GM12878 (cell line): ENCODE results near the gene S1PR3.

Source experiments
- CBX5 ChIP-seq: sonication (generic); IDR thresholded peaks from 2 replicates; pipeline ENCODE4 v1.6.1; 2016; ENCODE audit warnings: low read depth, moderate library complexity, mild to moderate bottlenecking, inconsistent platforms
- HDAC6 ChIP-seq: fragments of 200-600 bp; sonication (generic); IDR thresholded peaks from one replicate; pipeline ENCODE4 v1.8.0; 2017; ENCODE audit warnings: antibody characterized with exemption; ENCODE audit not compliant: unreplicated experiment
- PAX5 ChIP-seq: IDR thresholded peaks from 2 replicates; pipeline ENCODE4 v1.6.1; 2011; ENCODE audit warnings: low read depth, low read length, borderline replicate concordance
- POLR2A ChIP-seq: IDR thresholded peaks from 2 replicates; pipeline ENCODE4 v1.6.1; 2011; ENCODE audit warnings: low read depth, mild to moderate bottlenecking, low read length
- POLR2AphosphoS5 ChIP-seq: IDR thresholded peaks from 2 replicates; pipeline ENCODE4 v1.6.1; 2011; ENCODE audit warnings: mild to moderate bottlenecking, low read length, inconsistent platforms
- RAD51 ChIP-seq: fragments of 450-650 bp; IDR thresholded peaks from 2 replicates; pipeline ENCODE4 v1.6.1; 2016; ENCODE audit warnings: moderate library complexity, mild to moderate bottlenecking, inconsistent platforms
- SIN3A ChIP-seq: IDR thresholded peaks from 2 replicates; pipeline ENCODE4 v1.6.1; 2012; ENCODE audit warnings: low read depth, low read length, improper control_type of control experiment

DNA sequence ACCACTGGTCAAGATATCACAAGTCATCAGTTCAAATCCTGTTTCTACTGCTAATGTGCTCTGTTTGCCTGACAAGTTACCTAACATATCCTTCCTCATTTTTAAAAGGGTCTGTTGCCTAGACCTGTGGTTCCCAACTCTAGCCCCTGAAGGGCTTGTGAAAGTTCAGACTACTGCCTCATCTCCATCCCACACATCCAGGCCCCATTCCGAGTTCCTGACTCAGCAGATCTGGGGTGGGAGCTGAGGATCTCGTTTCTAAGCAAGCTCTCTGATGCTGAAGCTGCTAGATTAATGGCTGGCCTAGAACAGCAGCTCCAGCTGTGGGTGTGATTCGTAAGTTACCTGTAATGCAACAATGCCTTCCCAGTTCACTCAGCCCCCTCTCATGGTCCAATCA, 32.5 kb downstream of the S1PR3 start:
- TF ChIP-seq CBX5 (no peak), RAD51 (no peak), POLR2AphosphoS5 (no peak), POLR2A (no peak), HDAC6 (no peak), PAX5 (no peak), SIN3A (no peak)
